GM12878 (cell line): ENCODE results near the gene KLB. TPM values are rescaled to one million over a fixed set of nuclear protein-coding genes. Genes with fewer than 3 reads are reported as not detected.

Experiments used
- ATAC-seq: fragments of 200-7000 bp; cut with Tn5 transposase; 3 replicates; pipeline ENCODE4 v1.9.1; 2020; ENCODE audit warnings: mild to moderate bottlenecking, moderate library complexity
- BruUV-seq: library from RNA; stranded (reverse); fragments of 400-500 nt; replicated peaks from 2 replicates; lab custom pipeline; 2021; lab: Mats Ljungman, UMichigan
- CTCF ChIA-PET: fragments of 300-600 bp; sonication (Branson Sonifier 250); formaldehyde crosslinking; extraction: SDS; loops from one replicate; lab custom pipeline; 2021; ENCODE audit warnings: inconsistent platforms; lab: Yijun Ruan, JAX
- POLR2A ChIA-PET: fragments of 350-600 bp; formaldehyde crosslinking; extraction: SDS; loops from one replicate; lab custom pipeline; 2021; ENCODE audit warnings: inconsistent platforms; lab: Charles Lee
- RAD21 ChIA-PET: fragments of 300-600 bp; sonication (Branson Sonifier 250); formaldehyde crosslinking; loops from one replicate; lab custom pipeline; 2023; ENCODE audit warnings: antibody characterized with exemption; ENCODE audit not compliant: unreplicated experiment; lab: Charles Lee
- SMC1A ChIA-PET: fragments of 300-600 bp; sonication (Branson Sonifier 250); formaldehyde crosslinking; loops from one replicate; lab custom pipeline; 2023; ENCODE audit not compliant: unreplicated experiment, uncharacterized antibody; lab: Charles Lee
- DNase-seq: peaks from one replicate; pipeline ENCODE4 v3.0.0-alpha.2; 2011; ENCODE audit warnings: low read depth, low spot score
- FAIRE-seq: peaks from 3 replicates; lab custom pipeline; 2011; peaks lifted over from hg19 to GRCh38; lab: Jason Lieb, UNC
- H2AFZ ChIP-seq: 2 replicates; pipeline ENCODE4 v1.6.0; 2011; ENCODE audit warnings: low read depth, low read length, control low read depth; ENCODE audit not compliant: control insufficient read depth
- H3K27ac ChIP-seq: 2 replicates; pipeline ENCODE4 v1.5.1; 2011; ENCODE audit warnings: control low read depth; ENCODE audit not compliant: control insufficient read depth, insufficient read depth
- H3K27me3 ChIP-seq, 2 experiments: replicated peaks in 1 of 2; 2 replicates each; pipeline versions ENCODE4 v1.6.0 to v1.6.1; 2011; ENCODE audit warnings: low read length in 1 of 2; ENCODE audit not compliant: control insufficient read depth in 2 of 2, insufficient read depth in 2 of 2
- H3K36me3 ChIP-seq, 2 experiments: 2 replicates each; pipeline ENCODE4 v1.5.1; 2011; ENCODE audit warnings: low read length in 1 of 2; ENCODE audit not compliant: control insufficient read depth in 2 of 2, insufficient read depth in 2 of 2
- H3K4me1 ChIP-seq: 2 replicates; pipeline ENCODE4 v1.6.1; 2011; ENCODE audit warnings: mild to moderate bottlenecking, low read length, moderate library complexity, mixed read lengths; ENCODE audit not compliant: control insufficient read depth, insufficient read depth
- H3K4me2 ChIP-seq: 2 replicates; pipeline ENCODE4 v1.6.0; 2011; ENCODE audit warnings: control low read depth; ENCODE audit not compliant: control insufficient read depth, insufficient read depth
- H3K4me3 ChIP-seq: fragments of 200-600 bp; sonication (generic); 2 replicates; pipeline ENCODE4 v1.5.1; 2016
- H3K79me2 ChIP-seq: 2 replicates; pipeline ENCODE4 v1.6.0; 2011; ENCODE audit warnings: low read length; ENCODE audit not compliant: control insufficient read depth, insufficient read depth
- H3K9ac ChIP-seq: 2 replicates; pipeline ENCODE4 v1.8.0; 2011; ENCODE audit warnings: low read length, control low read depth, mixed read lengths; ENCODE audit not compliant: control insufficient read depth, insufficient read depth
- H3K9me3 ChIP-seq: replicated peaks from 3 replicates; pipeline ENCODE4 v1.5.1; 2011; ENCODE audit warnings: mild to moderate bottlenecking, low read length; ENCODE audit not compliant: control insufficient read depth, insufficient read depth
- H4K20me1 ChIP-seq: 2 replicates; pipeline ENCODE4 v1.6.0; 2011; ENCODE audit not compliant: control insufficient read depth, insufficient read depth
- ASH2L ChIP-seq: fragments of 300-600, 200-600 bp; sonication (generic); IDR thresholded peaks from 2 replicates; pipeline ENCODE4 v1.6.1; 2017; ENCODE audit warnings: low read depth, mild to moderate bottlenecking, borderline replicate concordance
- CBX3 ChIP-seq: fragments of 200-600 bp; sonication (generic); IDR thresholded peaks from 2 replicates; pipeline ENCODE4 v1.6.1; 2016; ENCODE audit warnings: low read depth, borderline replicate concordance
- FOS ChIP-seq: IDR thresholded peaks from 3 replicates; pipeline ENCODE4 v1.6.1; 2011; ENCODE audit warnings: borderline replicate concordance; ENCODE audit not compliant: insufficient read length; ENCODE audit errors: extremely low read depth
- IRF4 ChIP-seq: IDR thresholded peaks from 2 replicates; pipeline ENCODE4 v1.6.1; 2011; ENCODE audit warnings: low read depth, low read length
- JUNB ChIP-seq: IDR thresholded peaks from 2 replicates; pipeline ENCODE4 v1.6.1; 2016; ENCODE audit warnings: antibody characterized with exemption, mild to moderate bottlenecking
- MEF2B ChIP-seq: fragments of 450-650 bp; IDR thresholded peaks from 2 replicates; pipeline ENCODE4 v1.6.1; 2018; ENCODE audit warnings: mild to moderate bottlenecking, moderate library complexity; ENCODE audit not compliant: partially characterized antibody, poor library complexity, severe bottlenecking
- NRF1 ChIP-seq: conservative IDR thresholded peaks from 2 replicates; pipeline ENCODE4 v1.6.1; 2011; ENCODE audit warnings: mild to moderate bottlenecking, low read depth, low read length, improper control_type of control experiment
- SRF ChIP-seq, 2 experiments: IDR thresholded peaks; 2 replicates each; pipeline ENCODE4 v1.6.1; 2011; ENCODE audit warnings: low read depth in 2 of 2, low read length in 2 of 2, mild to moderate bottlenecking in 1 of 2, moderate library complexity in 1 of 2
- YBX1 ChIP-seq: fragments of 450-650 bp; IDR thresholded peaks from 2 replicates; pipeline ENCODE4 v1.6.1; 2016; ENCODE audit warnings: antibody characterized with exemption
- ZNF207 ChIP-seq: fragments of 450-650 bp; IDR thresholded peaks from 2 replicates; pipeline ENCODE4 v1.6.1; 2014; ENCODE audit warnings: antibody characterized with exemption, mild to moderate bottlenecking, borderline replicate concordance
- ZNF217 ChIP-seq: fragments of 450-650 bp; IDR thresholded peaks from 2 replicates; pipeline ENCODE4 v1.6.1; 2017; ENCODE audit warnings: antibody characterized with exemption, mild to moderate bottlenecking
- ZNF274 ChIP-seq: IDR thresholded peaks from one replicate; pipeline ENCODE4 v1.8.0; 2011; ENCODE audit not compliant: insufficient read length, insufficient read depth
- WGBS: methylation state at CpG from one replicate; pipeline ENCODE4 v1.1.6; 2016; ENCODE audit warnings: low lambda C conversion rate; ENCODE audit not compliant: insufficient replicate concordance, insufficient coverage; ENCODE audit errors: missing lambda C conversion rate; 5-methylcytosine and 5-hydroxymethylcytosine counted together
- in situ Hi-C: fragments of 300-500 bp; cut with MboI; formaldehyde crosslinking; loops from 9 replicates; pipeline ENCODE4 v1.14.3; 2018; ENCODE audit warnings: mixed read lengths
- intact Hi-C: fragments of 100-400 bp; cut with micrococcal nuclease; formaldehyde crosslinking; loops from one replicate; pipeline ENCODE4 v1.14.2; 2022; ENCODE audit not compliant: unreplicated experiment
- polyA plus RNA-seq, 11 experiments: library from polyadenylated mRNA; depleted of rRNA in 4 of 11; unstranded in 6 of 11; stranded (reverse) in 5 of 11; fragments of >200 nt; fragmentation: Nextera tagmentation in 4 of 11; fragmentation: Illumina TruSeq in 1 of 11; extraction: Ambion mirVana in 4 of 11; extraction: Trizol in 1 of 11; gene quantifications; 1 replicate in 1 of 11; 2 replicates in 10 of 11; pipeline versions ENCODE4 v1.2.1 to v1.2.3, GENCODE V29; 2011 to 2016; ENCODE audit warnings: inconsistent platforms in 2 of 11, missing spikeins in 2 of 11, low read depth in 1 of 11
- total RNA-seq, 4 experiments: library from RNA; depleted of rRNA in 3 of 4; stranded (reverse); fragments of >200 nt in 3 of 4; fragmentation: Illumina TruSeq in 1 of 4; extraction: Trizol in 1 of 4; gene quantifications; 2 replicates each; pipeline versions ENCODE4 v1.2.1 to v1.2.3, GENCODE V29; 2013 to 2021
- TF ChIP-seq, protein P1 (sequence below): fragments of 450-650 bp; IDR thresholded peaks from 2 replicates; pipeline ENCODE4 v1.6.1; 2018; ENCODE audit warnings: borderline replicate concordance, mild to moderate bottlenecking; ENCODE audit not compliant: partially characterized antibody
- TF ChIP-seq, protein P2 (sequence below): fragments of 450-650 bp; IDR thresholded peaks from 2 replicates; pipeline ENCODE4 v1.6.1; 2018; ENCODE audit warnings: mild to moderate bottlenecking, low read depth, moderate library complexity; ENCODE audit not compliant: partially characterized antibody
- TF ChIP-seq, protein P3 (sequence below): fragments of 450-650 bp; conservative IDR thresholded peaks from 2 replicates; pipeline ENCODE4 v1.6.1; 2017; ENCODE audit warnings: mild to moderate bottlenecking, moderate library complexity
- TF ChIP-seq, protein P4 (sequence below): IDR thresholded peaks from 2 replicates; pipeline ENCODE4 v1.6.1; 2011; ENCODE audit warnings: low read depth, mild to moderate bottlenecking, low read length, moderate library complexity, borderline replicate concordance; ENCODE audit errors: extremely low read depth

KLB gene
- total and polyA plus RNA-seq, 10 of the 15 experiments (the other 5 are each of a cell fraction or from before 2014, with no cell fraction given): under 0.01 to 0.13 (median 0.04) TPM; not detected in 1

DNA sequence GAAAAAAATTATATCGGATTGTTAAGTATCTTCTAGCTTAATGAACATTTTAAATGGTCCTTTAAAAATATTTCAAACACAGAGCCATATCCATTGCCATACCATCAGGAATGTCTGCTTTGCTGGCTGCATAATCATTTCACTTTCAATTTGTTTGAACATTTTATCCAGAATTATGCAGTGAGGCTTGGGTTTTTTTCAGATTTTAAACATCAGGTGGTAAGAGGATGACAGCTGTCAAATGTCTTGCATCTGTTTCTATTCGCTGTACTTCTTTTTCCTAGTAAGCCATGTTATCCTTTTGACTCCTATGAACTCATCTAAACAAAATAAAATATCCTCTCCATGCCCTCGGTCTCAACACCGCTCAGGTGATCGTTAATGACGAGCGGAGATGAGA is 41.4 kb upstream of the KLB start:
- Histone ChIP-seq H4K20me1 (no peaks in the 10 kb centered on the region), H3K27me3 (no peaks in the 10 kb centered on the region), H3K9ac (peak overlapping the region; percentile 75), H2AFZ (no peak overlapping the region), H3K36me3 (no peaks in the 10 kb centered on the region; a peak in 1 of 4 replicates), H3K79me2 (peaks cover 44% of the 10 kb centered on the region), H3K9me3 (no peaks in the 10 kb centered on the region), H3K27ac (peak overlapping the region; percentile 68), H3K4me1 (peaks cover 3% of the 10 kb centered on the region), H3K4me3 (peak overlapping the region; percentile 89), H3K4me2 (peak overlapping the region; percentile 75)
- DNase-seq (no peak), ATAC-seq (peak; percentile 2; the same call in 1 of the 3 replicates), FAIRE-seq (no peak)
- POLR2A ChIA-PET: interaction anchor here (0.6 to 4.4 kb wide), 7 partner anchors 10 to 702 kb away, joined by 3 to 27 read pairs (median 6); partner anchors contain the start of genes LIAS and RPL9
- no TSS peak for BruUV-seq
- intact Hi-C loops: no loop called here
- RAD21 ChIA-PET: interaction anchor here (0.7 to 3.8 kb wide), 10 partner anchors 8 to 604 kb away, joined by 3 to 18 read pairs (median 4); partner anchors contain the start of gene TLR10
- SMC1A ChIA-PET: interaction anchor here (0.6 to 5.6 kb wide), 13 partner anchors 11 to 1266 kb away, joined by 3 to 51 read pairs (median 4); no protein-coding TSS in a partner anchor
- in situ Hi-C loops: loop anchor here (25.0 kb wide), 1 partner anchor 1822 kb away; no protein-coding TSS in a partner anchor
- 6% methylated on average over 7 of the region's 7 CpGs for WGBS
- CTCF ChIA-PET: interaction anchor here (0.7 to 1.6 kb wide), 5 partner anchors 12 to 95 kb away, joined by 3 to 5 read pairs (median 4); no protein-coding TSS in a partner anchor
- TF ChIP-seq, protein P1, sequence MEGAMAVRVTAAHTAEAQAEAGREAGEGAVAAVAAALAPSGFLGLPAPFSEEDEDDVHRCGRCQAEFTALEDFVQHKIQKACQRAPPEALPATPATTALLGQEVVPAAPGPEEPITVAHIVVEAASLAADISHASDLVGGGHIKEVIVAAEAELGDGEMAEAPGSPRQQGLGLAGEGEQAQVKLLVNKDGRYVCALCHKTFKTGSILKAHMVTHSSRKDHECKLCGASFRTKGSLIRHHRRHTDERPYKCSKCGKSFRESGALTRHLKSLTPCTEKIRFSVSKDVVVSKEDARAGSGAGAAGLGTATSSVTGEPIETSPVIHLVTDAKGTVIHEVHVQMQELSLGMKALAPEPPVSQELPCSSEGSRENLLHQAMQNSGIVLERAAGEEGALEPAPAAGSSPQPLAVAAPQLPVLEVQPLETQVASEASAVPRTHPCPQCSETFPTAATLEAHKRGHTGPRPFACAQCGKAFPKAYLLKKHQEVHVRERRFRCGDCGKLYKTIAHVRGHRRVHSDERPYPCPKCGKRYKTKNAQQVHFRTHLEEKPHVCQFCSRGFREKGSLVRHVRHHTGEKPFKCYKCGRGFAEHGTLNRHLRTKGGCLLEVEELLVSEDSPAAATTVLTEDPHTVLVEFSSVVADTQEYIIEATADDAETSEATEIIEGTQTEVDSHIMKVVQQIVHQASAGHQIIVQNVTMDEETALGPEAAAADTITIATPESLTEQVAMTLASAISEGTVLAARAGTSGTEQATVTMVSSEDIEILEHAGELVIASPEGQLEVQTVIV: no peak
- TF ChIP-seq CBX3 (no peak), ZNF207 (no peak), ZNF217 (no peak), YBX1 (no peak), SRF (IDR thresholded peaks at IDR 0.05; ENCODE audit: low read depth in 2 of 2, low read length in 2 of 2) (no peak), NRF1 (no peak), ASH2L (no peak), JUNB (no peak), IRF4 (no peak), FOS (no peak), ZNF274 (no peak), MEF2B (no peak)
- TF ChIP-seq, protein P2, sequence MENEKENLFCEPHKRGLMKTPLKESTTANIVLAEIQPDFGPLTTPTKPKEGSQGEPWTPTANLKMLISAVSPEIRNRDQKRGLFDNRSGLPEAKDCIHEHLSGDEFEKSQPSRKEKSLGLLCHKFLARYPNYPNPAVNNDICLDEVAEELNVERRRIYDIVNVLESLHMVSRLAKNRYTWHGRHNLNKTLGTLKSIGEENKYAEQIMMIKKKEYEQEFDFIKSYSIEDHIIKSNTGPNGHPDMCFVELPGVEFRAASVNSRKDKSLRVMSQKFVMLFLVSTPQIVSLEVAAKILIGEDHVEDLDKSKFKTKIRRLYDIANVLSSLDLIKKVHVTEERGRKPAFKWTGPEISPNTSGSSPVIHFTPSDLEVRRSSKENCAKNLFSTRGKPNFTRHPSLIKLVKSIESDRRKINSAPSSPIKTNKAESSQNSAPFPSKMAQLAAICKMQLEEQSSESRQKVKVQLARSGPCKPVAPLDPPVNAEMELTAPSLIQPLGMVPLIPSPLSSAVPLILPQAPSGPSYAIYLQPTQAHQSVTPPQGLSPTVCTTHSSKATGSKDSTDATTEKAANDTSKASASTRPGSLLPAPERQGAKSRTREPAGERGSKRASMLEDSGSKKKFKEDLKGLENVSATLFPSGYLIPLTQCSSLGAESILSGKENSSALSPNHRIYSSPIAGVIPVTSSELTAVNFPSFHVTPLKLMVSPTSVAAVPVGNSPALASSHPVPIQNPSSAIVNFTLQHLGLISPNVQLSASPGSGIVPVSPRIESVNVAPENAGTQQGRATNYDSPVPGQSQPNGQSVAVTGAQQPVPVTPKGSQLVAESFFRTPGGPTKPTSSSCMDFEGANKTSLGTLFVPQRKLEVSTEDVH: no peak
- TF ChIP-seq, protein P3, sequence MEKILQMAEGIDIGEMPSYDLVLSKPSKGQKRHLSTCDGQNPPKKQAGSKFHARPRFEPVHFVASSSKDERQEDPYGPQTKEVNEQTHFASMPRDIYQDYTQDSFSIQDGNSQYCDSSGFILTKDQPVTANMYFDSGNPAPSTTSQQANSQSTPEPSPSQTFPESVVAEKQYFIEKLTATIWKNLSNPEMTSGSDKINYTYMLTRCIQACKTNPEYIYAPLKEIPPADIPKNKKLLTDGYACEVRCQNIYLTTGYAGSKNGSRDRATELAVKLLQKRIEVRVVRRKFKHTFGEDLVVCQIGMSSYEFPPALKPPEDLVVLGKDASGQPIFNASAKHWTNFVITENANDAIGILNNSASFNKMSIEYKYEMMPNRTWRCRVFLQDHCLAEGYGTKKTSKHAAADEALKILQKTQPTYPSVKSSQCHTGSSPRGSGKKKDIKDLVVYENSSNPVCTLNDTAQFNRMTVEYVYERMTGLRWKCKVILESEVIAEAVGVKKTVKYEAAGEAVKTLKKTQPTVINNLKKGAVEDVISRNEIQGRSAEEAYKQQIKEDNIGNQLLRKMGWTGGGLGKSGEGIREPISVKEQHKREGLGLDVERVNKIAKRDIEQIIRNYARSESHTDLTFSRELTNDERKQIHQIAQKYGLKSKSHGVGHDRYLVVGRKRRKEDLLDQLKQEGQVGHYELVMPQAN: no peak
- TF ChIP-seq, protein P4, sequence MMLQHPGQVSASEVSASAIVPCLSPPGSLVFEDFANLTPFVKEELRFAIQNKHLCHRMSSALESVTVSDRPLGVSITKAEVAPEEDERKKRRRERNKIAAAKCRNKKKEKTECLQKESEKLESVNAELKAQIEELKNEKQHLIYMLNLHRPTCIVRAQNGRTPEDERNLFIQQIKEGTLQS: no peak
